GM18498 (cell line): Measurements from ENCODE around the gene RIOX2.
"Not testable (repeated sequence)": the region's sequence is repeated elsewhere in the genome, so short reads cannot be mapped to it uniquely, and the experiment has no call there.

Experiments used
- ATAC-seq: cut with Tn5 transposase; IDR thresholded peaks from one replicate; pipeline ENCODE4 v1.9.1; 2021; ENCODE audit warnings: mild to moderate bottlenecking, moderate library complexity; ENCODE audit not compliant: unreplicated experiment

Gene RIOX2

GRCh38 chr3:97971679-97972567 is at the start of gene RIOX2:
TSS of gene RIOX2 (minus strand) at chr3:97972431. CDS start at chr3:97967593, 4,838 bp downstream.
- peak; percentile 93 for ATAC-seq

GRCh38 chr3:98020412-98020811 is 48.2 kb upstream of the RIOX2 start:
- ATAC-seq: no peak

- no peak for ATAC-seq
These were observed 46.1 kb upstream of the RIOX2 start for GRCh38 chr3:98018301-98018700.

- ATAC-seq: no peak
These were observed 42.0 kb upstream of the RIOX2 start for GRCh38 chr3:98014268-98014585.

- ATAC-seq: no peak
These were observed 41.4 kb upstream of the RIOX2 start for GRCh38 chr3:98013411-98014267.

- no peak for ATAC-seq
These were observed 40.7 kb upstream of the RIOX2 start for GRCh38 chr3:98012979-98013378.

GRCh38 chr3:98010883-98011449 is 38.7 kb upstream of the RIOX2 start:
- ATAC-seq: not testable (repeated sequence)

GRCh38 chr3:98010194-98010882 is 38.1 kb upstream of the RIOX2 start:
- no peak for ATAC-seq

GRCh38 chr3:98008855-98009254 is 36.6 kb upstream of the RIOX2 start:
- ATAC-seq: peak; percentile 71

GRCh38 chr3:98005438-98005837 is 33.2 kb upstream of the RIOX2 start:
- no peak for ATAC-seq

GRCh38 chr3:98004721-98005120 is 32.5 kb upstream of the RIOX2 start:
- ATAC-seq: no peak

GRCh38 chr3:98003306-98003969 is 31.2 kb upstream of the RIOX2 start:
- ATAC-seq: peak; percentile 89

- no peak for ATAC-seq
These were observed 30.5 kb upstream of the RIOX2 start for GRCh38 chr3:98002717-98003116.

GRCh38 chr3:97999994-98000393 is 27.8 kb upstream of the RIOX2 start:
- no peak for ATAC-seq

- ATAC-seq: no peak
These were observed 26.9 kb upstream of the RIOX2 start for GRCh38 chr3:97999103-97999502.

GRCh38 chr3:97996988-97997387 is 24.8 kb upstream of the RIOX2 start:
- no peak for ATAC-seq

GRCh38 chr3:97994328-97994945 is 22.2 kb upstream of the RIOX2 start:
- ATAC-seq: no peak

- no peak for ATAC-seq
These were observed 21.3 kb upstream of the RIOX2 start for GRCh38 chr3:97993526-97993925.

GRCh38 chr3:97992547-97993173 is 20.4 kb upstream of the RIOX2 start:
- no peak for ATAC-seq

GRCh38 chr3:97991293-97991682 is 19.1 kb upstream of the RIOX2 start:
- ATAC-seq: no peak
